Measurements from ENCODE around the gene APBB2. TPM values are rescaled to one million over a fixed set of nuclear protein-coding genes. Genes with fewer than 3 reads are reported as not detected.

APBB2 gene
- total RNA-seq, 3 donors from 2014 or later (not counting 1 experiment from before 2014, with no cell fraction given): 0.38 to 0.48 TPM; not detected in 1

DNA sequence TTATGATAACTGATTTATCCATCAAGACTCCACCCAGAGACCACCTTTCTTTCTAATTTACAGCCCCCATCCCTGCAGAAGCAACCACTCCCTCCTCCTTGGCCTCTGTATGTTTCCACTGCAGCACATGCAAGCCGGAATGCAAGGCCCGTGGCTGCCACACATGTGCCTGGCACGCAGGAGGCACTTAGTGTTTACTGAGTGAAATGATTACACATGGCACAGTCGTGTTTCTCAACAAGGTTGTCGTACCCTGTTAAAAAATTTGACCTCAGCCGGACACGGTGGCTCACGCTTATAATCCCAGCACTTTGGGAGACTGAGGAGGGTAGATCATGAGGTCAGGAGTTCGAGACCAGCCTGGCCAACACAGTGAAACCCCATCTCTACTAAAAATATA is 104.3 kb downstream of the APBB2 start:
- WGBS (ENCODE audit: insufficient coverage): 86% methylated on average over 9 of the region's 9 CpGs
- Mint-ChIP-seq H3K4me1 (no peaks in the 10 kb centered on the region), H3K9me3 (no peaks in the 10 kb centered on the region), H3K27ac (no peak overlapping the region), H3K36me3 (no peaks in the 10 kb centered on the region), H3K4me3 (no peak overlapping the region), H3K27me3 (ENCODE audit: low read depth in 2 of 2) (no peaks in the 10 kb centered on the region)
- H3K4me3 ChIP-seq (ENCODE audit: low read length): no peak overlapping the region
- no peak overlapping the region for H3K27ac ChIP-seq (ENCODE audit: low read length)
- no peak for TF ChIP-seq CTCF (IDR thresholded peaks at IDR 0.05)
- ATAC-seq (no peak), DNase-seq (no peak)
- no peaks in the 10 kb centered on the region for H3K9me3 ChIP-seq (ENCODE audit: control insufficient read depth, insufficient read depth, low read length)
- no peaks in the 10 kb centered on the region for H3K4me1 ChIP-seq (ENCODE audit: control insufficient read depth, insufficient read depth, low read length)
- no peaks in the 10 kb centered on the region for H3K36me3 ChIP-seq (ENCODE audit: control insufficient read depth, insufficient read depth, low read length)
- H3K27me3 ChIP-seq (ENCODE audit: control insufficient read depth, insufficient read depth, low read length): no peaks in the 10 kb centered on the region
- intact Hi-C loops (cut with micrococcal nuclease): no loop called here

DNA sequence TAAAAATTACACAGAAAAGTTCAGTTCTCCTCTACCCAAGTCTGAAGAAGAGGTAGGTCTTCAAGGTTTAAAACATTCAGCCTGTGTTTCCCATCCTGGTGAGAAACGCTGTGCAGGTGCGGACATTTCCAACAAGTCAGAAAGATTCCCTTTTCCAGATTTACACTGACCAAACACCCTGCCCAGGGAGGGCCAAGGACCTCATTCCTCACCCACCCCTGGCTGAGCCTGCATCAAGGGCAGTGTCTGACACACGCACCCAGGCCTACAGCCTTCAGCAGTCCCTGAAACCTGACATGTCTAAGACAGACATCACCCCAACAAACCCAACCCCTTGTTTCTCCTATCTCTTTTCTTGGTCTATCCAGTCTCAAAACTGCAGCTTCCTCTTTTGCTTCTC is 105.9 kb downstream of the APBB2 start:
- DNase-seq (no peak), ATAC-seq (no peak)
- Mint-ChIP-seq H3K4me1 (no peaks in the 10 kb centered on the region), H3K4me3 (no peak overlapping the region), H3K36me3 (no peaks in the 10 kb centered on the region), H3K9me3 (no peaks in the 10 kb centered on the region), H3K27ac (no peak overlapping the region), H3K27me3 (ENCODE audit: low read depth in 2 of 2) (no peaks in the 10 kb centered on the region)
- WGBS (ENCODE audit: insufficient coverage): 92% methylated on average over 3 of the region's 3 CpGs
- no peaks in the 10 kb centered on the region for H3K9me3 ChIP-seq (ENCODE audit: control insufficient read depth, insufficient read depth, low read length)
- H3K4me3 ChIP-seq (ENCODE audit: low read length): no peak overlapping the region
- H3K27me3 ChIP-seq (ENCODE audit: control insufficient read depth, insufficient read depth, low read length): no peaks in the 10 kb centered on the region
- TF ChIP-seq CTCF (IDR thresholded peaks at IDR 0.05): no peak
- intact Hi-C loops (cut with micrococcal nuclease): no loop called here
- no peaks in the 10 kb centered on the region for H3K4me1 ChIP-seq (ENCODE audit: control insufficient read depth, insufficient read depth, low read length)
- no peaks in the 10 kb centered on the region for H3K36me3 ChIP-seq (ENCODE audit: control insufficient read depth, insufficient read depth, low read length)
- no peak overlapping the region for H3K27ac ChIP-seq (ENCODE audit: low read length)

GRCh38 chr4:41106694-41107419 is 107.5 kb downstream of the APBB2 start:
- Histone ChIP-seq H3K36me3 (ENCODE audit: control insufficient read depth, insufficient read depth, low read length) (no peaks in the 10 kb centered on the region), H3K27ac (ENCODE audit: low read length) (no peak overlapping the region), H3K4me3 (ENCODE audit: low read length) (no peak overlapping the region), H3K9me3 (ENCODE audit: control insufficient read depth, insufficient read depth, low read length) (no peaks in the 10 kb centered on the region), H3K4me1 (ENCODE audit: control insufficient read depth, insufficient read depth, low read length) (no peaks in the 10 kb centered on the region), H3K27me3 (ENCODE audit: control insufficient read depth, insufficient read depth, low read length) (no peaks in the 10 kb centered on the region)
- Mint-ChIP-seq H3K27ac (no peak overlapping the region), H3K36me3 (no peaks in the 10 kb centered on the region), H3K4me1 (no peaks in the 10 kb centered on the region), H3K4me3 (no peak overlapping the region), H3K27me3 (ENCODE audit: low read depth in 2 of 2) (no peaks in the 10 kb centered on the region), H3K9me3 (no peaks in the 10 kb centered on the region)
- 91% methylated on average over 6 of the region's 7 CpGs for WGBS (ENCODE audit: insufficient coverage)
- ATAC-seq: no peak
- no peak for TF ChIP-seq CTCF (IDR thresholded peaks at IDR 0.05)
- DNase-seq: no peak
- intact Hi-C loops (cut with micrococcal nuclease): no loop called here

DNA sequence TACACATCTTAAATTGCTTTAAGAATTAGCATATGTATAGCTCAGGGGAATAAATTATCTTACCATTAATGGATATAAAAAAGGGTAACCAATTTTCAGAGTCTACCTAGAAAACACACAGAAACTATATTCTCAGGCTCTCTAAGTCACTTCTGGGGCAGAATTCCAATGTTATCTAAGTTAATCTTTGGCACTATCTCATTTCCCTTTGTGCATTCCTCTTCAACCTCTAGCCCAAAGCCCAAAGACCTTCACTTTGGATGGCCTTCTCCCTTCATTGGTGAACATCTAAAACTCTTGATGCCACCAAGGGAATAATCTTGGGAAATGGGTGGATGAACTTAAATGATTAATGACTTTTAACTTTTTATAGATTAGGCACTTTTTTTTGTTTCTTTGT is 108.3 kb downstream of the APBB2 start:
- Histone ChIP-seq H3K27me3 (ENCODE audit: control insufficient read depth, insufficient read depth, low read length) (no peaks in the 10 kb centered on the region), H3K27ac (ENCODE audit: low read length) (no peak overlapping the region), H3K4me1 (ENCODE audit: control insufficient read depth, insufficient read depth, low read length) (no peaks in the 10 kb centered on the region), H3K9me3 (ENCODE audit: control insufficient read depth, insufficient read depth, low read length) (no peaks in the 10 kb centered on the region), H3K4me3 (ENCODE audit: low read length) (no peak overlapping the region), H3K36me3 (ENCODE audit: control insufficient read depth, insufficient read depth, low read length) (no peaks in the 10 kb centered on the region)
- Mint-ChIP-seq H3K36me3 (no peaks in the 10 kb centered on the region), H3K27me3 (ENCODE audit: low read depth in 2 of 2) (no peaks in the 10 kb centered on the region), H3K4me1 (no peaks in the 10 kb centered on the region), H3K27ac (no peak overlapping the region), H3K4me3 (no peak overlapping the region), H3K9me3 (no peaks in the 10 kb centered on the region)
- ATAC-seq (no peak), DNase-seq (no peak)
- TF ChIP-seq CTCF (IDR thresholded peaks at IDR 0.05): no peak
- intact Hi-C loops (cut with micrococcal nuclease): no loop called here

All from natural killer cell (primary cell).